Stimulated activated CD8-positive, alpha-beta memory T cell treated with anti-CD3 and anti-CD28 coated beads, Interleukin-4, amount 100 ng/mL, for 1 hour (primary cell): Measurements from ENCODE around the gene TTC33.
"Not testable (repeated sequence)": the region's sequence is repeated elsewhere in the genome, so short reads cannot be mapped to it uniquely, and the experiment has no call there.

ENCODE experiments used
- DNase-seq, 2 donors: peaks; one replicate each; pipeline ENCODE4 v3.0.0-alpha.2; 2020; ENCODE audit warnings: low read depth in 2 of 2, low spot score in 1 of 2

Gene TTC33

GRCh38 chr5:40755407-40756365, at the start of gene TTC33:
TTC33 (minus strand) TSS chr5:40755961; CDS start chr5:40747018, 8,943 bp downstream.
- DNase-seq = peak; percentile 86 to 91

DNA sequence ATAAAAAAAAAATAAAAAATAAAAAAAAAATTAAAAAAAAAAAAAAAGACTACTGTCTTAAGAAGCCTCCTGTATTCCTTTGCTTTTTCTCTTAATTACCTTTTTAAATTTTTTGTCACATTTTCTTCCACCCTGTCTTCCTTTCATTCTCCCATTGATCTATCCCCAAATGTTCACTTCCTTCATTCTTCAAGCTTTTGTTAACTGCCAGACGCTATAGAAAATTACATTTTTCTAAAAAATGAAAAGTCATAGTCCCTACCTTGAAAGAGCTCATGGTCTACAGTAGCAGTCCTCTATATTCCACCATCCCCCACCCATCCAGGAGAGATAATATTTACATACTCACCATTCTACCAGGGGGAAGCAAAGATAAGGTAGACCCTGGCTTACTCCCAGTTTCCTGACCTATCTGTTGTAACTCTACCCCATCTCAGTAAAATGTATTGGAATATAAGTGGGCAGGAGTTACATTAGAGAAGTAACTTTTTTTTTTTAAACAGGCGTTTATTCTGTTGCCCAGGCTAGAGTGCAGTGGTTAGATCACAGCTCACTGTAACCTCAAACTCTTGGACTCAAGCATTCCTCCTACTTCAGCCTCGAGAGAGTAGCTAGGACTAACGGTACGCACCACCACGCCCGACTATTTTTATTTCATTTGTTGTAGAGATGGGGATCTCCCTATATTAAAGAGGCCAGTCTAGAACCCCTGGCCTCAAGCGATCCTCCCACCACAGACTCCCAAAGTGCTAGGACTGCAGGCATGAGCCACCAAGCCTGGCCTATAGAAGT, 46.2 kb upstream of the TTC33 start:
- no peak for DNase-seq

GRCh38 chr5:40799258-40799657, 43.5 kb upstream of the TTC33 start:
- no peak for DNase-seq

- DNase-seq = no peak
These were observed 43.0 kb upstream of the TTC33 start for GRCh38 chr5:40798801-40799210.

- DNase-seq = peak; percentile 67 to 79
These were observed 42.4 kb upstream of the TTC33 start, which contains the start of gene PRKAA1 for GRCh38 chr5:40798012-40798800. PRKAA1 (minus strand) TSS chr5:40798374; CDS start chr5:40798189, 185 bp downstream.

- peak; percentile 42 to 68 for DNase-seq
These were observed 41.7 kb upstream of the TTC33 start for GRCh38 chr5:40797273-40798011.

- DNase-seq = no peak
These were observed 40.7 kb upstream of the TTC33 start for GRCh38 chr5:40796487-40796889.

GRCh38 chr5:40794877-40795276, 39.1 kb upstream of the TTC33 start:
- not testable (repeated sequence) for DNase-seq

GRCh38 chr5:40794340-40794739, 38.6 kb upstream of the TTC33 start:
- not testable (repeated sequence) for DNase-seq

DNA sequence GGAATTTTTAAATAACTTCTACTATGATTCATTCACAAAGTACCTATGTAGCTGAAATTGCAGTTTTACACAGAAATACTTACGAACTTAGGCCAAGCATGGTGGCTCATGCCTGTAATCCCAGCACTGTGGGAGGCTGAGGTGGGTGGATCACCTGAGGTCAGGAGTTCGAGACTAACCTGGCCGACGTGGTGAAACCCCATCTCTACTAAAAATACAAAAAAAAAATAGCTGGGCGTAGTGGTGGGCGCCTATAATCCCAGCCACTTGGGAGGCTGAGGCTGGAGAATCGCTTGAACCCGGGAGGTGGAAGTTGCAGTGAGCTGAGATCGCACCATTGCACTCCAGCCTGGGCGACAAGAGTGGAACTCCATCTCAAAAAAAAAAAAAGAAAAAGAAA, 36.9 kb upstream of the TTC33 start:
- not testable (repeated sequence) for DNase-seq

GRCh38 chr5:40791715-40792139, 36.0 kb upstream of the TTC33 start:
- no peak for DNase-seq

DNA sequence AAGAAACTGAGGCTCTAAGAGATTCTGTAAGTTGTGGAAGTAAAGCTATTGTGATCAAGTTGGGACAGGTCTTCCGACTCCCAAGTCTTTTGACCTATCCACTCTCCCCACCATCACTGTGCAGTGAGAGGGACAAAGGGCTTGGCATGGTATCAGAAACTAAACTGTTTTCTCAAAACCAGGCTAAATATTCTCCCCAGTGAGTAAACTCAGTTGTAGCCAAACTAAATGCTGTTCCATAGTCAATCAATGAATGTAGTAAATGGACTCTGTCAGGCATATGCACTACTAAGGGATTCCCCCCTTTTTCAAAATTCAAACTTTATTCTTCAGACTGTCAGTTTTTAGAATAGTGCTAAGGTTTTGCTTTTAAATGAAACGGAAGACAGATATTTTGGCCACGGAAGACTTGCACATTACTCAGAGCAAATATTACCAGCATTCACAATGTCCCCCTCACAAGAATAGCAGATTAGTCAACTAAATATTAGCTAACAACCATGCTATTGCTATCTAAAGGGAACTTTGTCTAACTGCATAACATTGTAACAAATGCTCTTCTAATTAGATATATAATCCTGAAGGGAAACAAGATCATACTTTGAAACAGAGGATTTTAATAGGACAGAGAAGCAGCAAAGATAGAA, 35.3 kb upstream of the TTC33 start:
- DNase-seq = no peak

DNA sequence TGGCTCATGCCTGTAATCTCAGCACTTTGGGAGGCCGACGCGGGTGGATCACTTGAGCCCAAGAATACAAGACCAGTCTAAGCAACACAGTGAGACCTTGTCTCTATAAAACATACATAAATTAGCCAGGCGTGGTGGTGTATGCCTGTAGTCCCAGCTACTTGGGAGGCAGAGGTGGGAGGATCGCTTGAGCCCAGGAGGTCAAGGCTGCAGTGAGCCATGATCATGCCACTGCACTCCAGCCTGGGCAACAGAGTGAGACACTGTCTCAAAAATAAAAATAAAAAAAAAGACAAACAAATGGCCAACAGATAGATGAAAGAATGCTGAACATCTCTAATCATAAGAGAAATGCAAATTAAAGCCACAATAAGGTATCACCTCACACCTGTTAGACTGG, 33.2 kb upstream of the TTC33 start:
- not testable (repeated sequence) for DNase-seq

- no peak for DNase-seq
These were observed 32.2 kb upstream of the TTC33 start for GRCh38 chr5:40787986-40788385.

DNA sequence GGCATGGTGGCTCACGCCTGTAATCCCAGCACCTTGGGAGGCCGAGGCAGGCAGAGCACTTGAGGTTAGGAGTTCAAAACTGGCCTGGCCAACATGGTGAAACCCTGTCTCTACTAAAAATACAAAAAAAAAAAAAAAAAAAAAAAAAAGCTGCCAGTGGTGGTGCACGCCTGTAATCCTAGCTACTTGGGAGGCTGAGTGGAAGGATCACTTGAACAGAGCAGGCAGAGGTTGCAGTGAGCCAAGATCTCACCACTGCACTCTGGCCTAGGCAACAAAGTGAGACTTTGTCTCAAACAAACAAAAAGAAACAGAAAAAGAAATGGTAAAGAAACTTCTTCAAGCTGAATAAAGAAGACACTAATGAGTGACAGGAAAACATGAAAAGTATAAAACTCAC, 30.9 kb upstream of the TTC33 start:
- DNase-seq = not testable (repeated sequence)

- no peak for DNase-seq
These were observed 29.2 kb upstream of the TTC33 start for GRCh38 chr5:40784916-40785315.

GRCh38 chr5:40784027-40784653, 28.4 kb upstream of the TTC33 start:
- no peak for DNase-seq

GRCh38 chr5:40781843-40782409, 26.2 kb upstream of the TTC33 start:
- no peak for DNase-seq

DNA sequence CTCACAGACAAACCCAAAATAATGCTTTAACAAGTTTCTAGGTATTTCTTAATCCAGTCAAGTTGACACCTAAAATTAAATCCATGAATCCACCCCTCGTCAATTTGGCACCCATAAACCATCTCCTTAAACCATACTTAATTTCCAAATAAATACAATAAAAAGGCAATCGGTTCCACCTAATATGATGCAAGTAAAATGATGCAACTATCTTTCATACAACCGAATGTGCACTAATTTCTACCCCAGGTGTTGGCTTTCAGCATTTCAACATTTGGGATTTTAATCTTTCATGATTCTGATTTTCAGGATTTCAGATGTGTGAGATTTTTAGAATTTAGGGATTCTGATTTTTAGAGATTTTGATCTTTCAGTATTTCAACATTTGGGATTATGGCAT, 25.1 kb upstream of the TTC33 start:
- DNase-seq = no peak
